ENCODE data around the gene TOP2B.

TOP2B gene

GRCh38 chr3:25581823-25582222 is 82.9 kb downstream of the TOP2B start:
- DNase-seq (ENCODE audit: low spot score) = no peak

GRCh38 chr3:25581335-25581734 is 83.4 kb downstream of the TOP2B start:
- DNase-seq (ENCODE audit: low spot score) = no peak

GRCh38 chr3:25580534-25580933 is 84.2 kb downstream of the TOP2B start:
- no peak for DNase-seq (ENCODE audit: low spot score)

GRCh38 chr3:25578059-25578458 is 86.6 kb downstream of the TOP2B start:
- no peak for DNase-seq (ENCODE audit: low spot score)

GRCh38 chr3:25576831-25577454 is 87.8 kb downstream of the TOP2B start:
- DNase-seq (ENCODE audit: low spot score) = no peak

GRCh38 chr3:25576146-25576545 is 88.6 kb downstream of the TOP2B start:
- no peak for DNase-seq (ENCODE audit: low spot score)

GRCh38 chr3:25575001-25575400 is 89.7 kb downstream of the TOP2B start:
- no peak for DNase-seq (ENCODE audit: low spot score)

GRCh38 chr3:25574172-25574765 is 90.4 kb downstream of the TOP2B start:
- no peak for DNase-seq (ENCODE audit: low spot score)

- DNase-seq (ENCODE audit: low spot score) = no peak
These were observed 91.1 kb downstream of the TOP2B start for GRCh38 chr3:25573386-25574171.

- no peak for DNase-seq (ENCODE audit: low spot score)
These were observed 91.8 kb downstream of the TOP2B start for GRCh38 chr3:25572919-25573385.

GRCh38 chr3:25572336-25572735 is 92.4 kb downstream of the TOP2B start:
- no peak for DNase-seq (ENCODE audit: low spot score)

- no peak for DNase-seq (ENCODE audit: low spot score)
These were observed 93.4 kb downstream of the TOP2B start for GRCh38 chr3:25571285-25571684.

GRCh38 chr3:25568525-25569078 is 96.1 kb downstream of the TOP2B start:
- DNase-seq (ENCODE audit: low spot score) = no peak

- DNase-seq (ENCODE audit: low spot score) = no peak
These were observed 96.7 kb downstream of the TOP2B start for GRCh38 chr3:25567806-25568524.

GRCh38 chr3:25567388-25567787 is 97.3 kb downstream of the TOP2B start:
- no peak for DNase-seq (ENCODE audit: low spot score)

- DNase-seq (ENCODE audit: low spot score) = no peak
These were observed 98.3 kb downstream of the TOP2B start for GRCh38 chr3:25566358-25566920.

- no peak for DNase-seq (ENCODE audit: low spot score)
These were observed 98.9 kb downstream of the TOP2B start for GRCh38 chr3:25565807-25566206.

GRCh38 chr3:25564075-25564474 is 100.6 kb downstream of the TOP2B start:
- no peak for DNase-seq (ENCODE audit: low spot score)

GRCh38 chr3:25563601-25564000 is 101.1 kb downstream of the TOP2B start:
- no peak for DNase-seq (ENCODE audit: low spot score)

- DNase-seq (ENCODE audit: low spot score) = no peak
These were observed 105.9 kb downstream of the TOP2B start for GRCh38 chr3:25558796-25559195.

- no peak for DNase-seq (ENCODE audit: low spot score)
These were observed 106.6 kb downstream of the TOP2B start for GRCh38 chr3:25558121-25558520.

GRCh38 chr3:25557694-25558093 is 107.0 kb downstream of the TOP2B start:
- DNase-seq (ENCODE audit: low spot score) = no peak

Data from CD4-positive, alpha-beta T cell treated with Interleukin-15 for 4 hours (primary cell).